GM12801 (cell line): ENCODE measurements around the gene PEAR1.

Source experiments
- CTCF ChIP-seq: IDR thresholded peaks from one replicate; pipeline ENCODE4 v1.5.1; 2011; ENCODE audit warnings: control low read depth; ENCODE audit not compliant: insufficient read length; ENCODE audit errors: extremely low read depth

PEAR1 gene

GRCh38 chr1:156957634-156958033, 64.1 kb downstream of the PEAR1 start:
- TF ChIP-seq CTCF = no peak

GRCh38 chr1:156958247-156958714, 64.8 kb downstream of the PEAR1 start:
- no peak for TF ChIP-seq CTCF

GRCh38 chr1:156959414-156959813, 65.9 kb downstream of the PEAR1 start:
- no peak for TF ChIP-seq CTCF

GRCh38 chr1:156959925-156960324, 66.4 kb downstream of the PEAR1 start:
- TF ChIP-seq CTCF = no peak

- TF ChIP-seq CTCF = no peak
Observed at GRCh38 chr1:156961709-156962108, 68.2 kb downstream of the PEAR1 start.

- TF ChIP-seq CTCF = no peak
Observed at GRCh38 chr1:156963621-156964020, 70.1 kb downstream of the PEAR1 start.

- TF ChIP-seq CTCF = no peak
Observed at GRCh38 chr1:156964441-156964840, 70.9 kb downstream of the PEAR1 start.
